Activated effector memory CD4-positive, alpha-beta T cell treated with anti-CD3 and anti-CD28 coated beads, Interleukin-2, amount 50 U/mL, for 16 hours (primary cell): ENCODE measurements around the gene RPL31.

ENCODE experiments used
- DNase-seq: peaks from one replicate; pipeline ENCODE4 v3.0.0-alpha.2; 2020

Gene RPL31

DNA sequence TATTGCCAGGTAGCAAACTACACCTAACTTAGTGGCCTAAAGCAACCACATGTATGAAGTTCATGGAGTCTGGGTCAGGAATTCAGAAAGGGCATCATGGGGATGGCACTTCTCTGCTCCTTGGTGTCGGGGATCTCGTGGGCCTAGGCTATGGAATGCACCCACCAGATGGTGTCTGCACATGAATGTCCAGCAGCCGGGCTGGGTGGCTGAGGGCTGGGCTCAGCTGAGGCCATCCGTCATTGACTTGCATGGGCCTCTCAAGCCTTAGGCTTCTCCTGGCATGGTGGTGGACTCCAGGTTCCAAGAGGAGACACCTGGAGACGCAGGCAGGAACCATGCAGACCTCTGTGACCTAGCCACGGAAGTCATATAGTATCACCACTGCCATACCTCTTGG lies 26.0 kb upstream of the RPL31 start:
- peak; percentile 45 for DNase-seq

DNA sequence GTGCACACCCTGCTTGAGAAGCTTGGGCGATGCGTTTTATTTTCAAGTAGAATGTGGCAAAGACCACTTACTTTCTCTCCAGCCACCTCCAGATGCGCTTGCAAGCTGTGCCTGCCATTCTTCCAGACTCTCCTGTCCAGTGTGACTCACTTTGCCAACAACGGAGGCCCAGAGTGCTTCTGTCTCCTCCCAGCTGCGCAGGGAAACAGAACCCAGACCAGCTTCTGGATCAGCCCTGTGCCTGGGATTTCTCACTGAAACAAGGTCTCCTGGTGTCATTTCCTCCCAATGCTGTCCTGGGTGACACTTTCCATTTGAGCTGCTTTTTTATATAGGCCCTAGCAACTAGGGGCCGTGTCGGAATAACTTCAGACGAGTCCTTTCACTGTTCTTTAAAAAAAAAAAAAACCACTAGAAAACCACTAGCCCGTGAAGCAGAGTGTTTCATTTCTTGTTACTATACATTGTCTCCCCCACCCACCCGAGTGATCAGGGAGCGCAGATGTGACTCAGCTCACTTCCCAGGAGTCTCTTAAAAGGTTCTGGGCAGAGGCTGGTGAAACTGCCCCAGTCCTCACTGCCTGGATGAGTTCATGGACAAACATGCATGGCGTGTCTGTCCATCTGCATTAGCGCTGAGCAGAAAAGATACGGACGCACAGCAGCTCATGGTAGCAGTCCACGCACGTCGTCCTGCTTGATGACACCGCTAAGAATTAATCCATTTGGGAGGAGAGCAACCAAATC lies 25.3 kb upstream of the RPL31 start:
- DNase-seq: peak; percentile 48

DNA sequence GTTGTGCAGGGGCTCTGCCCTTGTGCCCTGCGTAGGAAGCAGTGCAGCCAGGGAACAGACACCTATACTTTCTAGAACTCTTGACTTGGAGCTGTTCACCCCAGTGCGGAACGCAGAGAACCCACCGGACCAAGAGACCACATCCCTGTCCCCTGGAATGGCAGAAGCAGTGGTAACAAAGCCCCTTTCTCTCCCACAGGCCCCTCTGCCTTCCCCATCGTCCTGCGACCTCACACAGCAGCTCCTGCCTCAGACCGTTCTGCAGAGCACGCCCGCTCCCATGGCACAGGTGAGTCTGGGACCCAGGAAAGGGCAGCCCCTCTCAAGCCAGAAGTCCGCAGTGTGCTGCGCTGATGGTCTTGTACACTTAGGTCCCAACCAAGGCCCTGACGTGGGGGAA lies 24.6 kb upstream of the RPL31 start:
- DNase-seq: no peak

DNA sequence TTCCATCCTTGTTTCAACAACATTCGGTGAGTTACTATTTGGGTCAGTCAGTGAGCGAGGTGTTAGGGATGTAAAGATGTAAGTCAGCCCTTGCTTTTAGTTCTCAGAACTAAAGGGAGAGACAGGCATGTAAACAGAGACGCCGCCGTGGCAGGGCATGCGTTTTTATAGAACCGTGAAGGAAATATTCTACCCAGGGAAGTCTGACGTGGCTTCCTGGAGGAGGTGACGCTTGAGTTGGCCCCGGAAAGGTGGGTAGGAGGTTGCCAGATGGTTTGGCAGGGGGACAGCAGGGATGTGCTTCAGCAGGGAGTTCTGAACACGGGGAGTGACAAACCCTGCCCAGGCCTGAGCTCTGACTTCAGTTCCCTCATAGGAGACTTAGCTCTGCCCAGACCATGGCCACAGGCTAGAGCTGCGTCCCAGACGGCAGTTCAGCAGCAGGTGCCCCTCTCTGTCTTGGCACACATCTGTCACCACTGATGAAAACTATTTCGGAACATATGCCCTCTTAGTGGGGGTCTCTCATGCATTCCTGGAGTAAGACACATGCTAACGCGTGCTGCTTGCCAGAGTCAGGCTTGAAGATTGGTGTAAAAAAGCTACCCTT lies 23.4 kb upstream of the RPL31 start:
- peak; percentile 56 for DNase-seq

DNA sequence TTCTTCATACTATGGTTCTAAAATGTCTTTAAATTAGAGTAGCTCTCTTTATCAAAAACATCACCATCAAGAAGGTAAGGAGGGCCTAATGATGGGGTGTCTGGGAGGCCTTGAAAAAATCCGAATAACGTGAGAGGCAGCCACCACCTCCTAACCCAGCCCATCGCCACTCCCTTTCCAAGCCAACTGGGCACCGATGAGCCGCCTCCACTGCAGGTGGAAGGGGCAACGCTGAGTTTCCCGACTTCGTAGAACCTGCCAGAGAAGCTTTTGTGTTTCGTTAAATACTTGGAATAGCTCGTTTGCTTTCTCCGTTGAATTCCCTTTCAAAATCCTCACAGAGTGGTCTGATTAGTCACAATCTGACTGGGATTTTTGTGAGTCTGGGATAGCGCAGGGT lies 22.0 kb upstream of the RPL31 start:
- DNase-seq: peak; percentile 17

DNA sequence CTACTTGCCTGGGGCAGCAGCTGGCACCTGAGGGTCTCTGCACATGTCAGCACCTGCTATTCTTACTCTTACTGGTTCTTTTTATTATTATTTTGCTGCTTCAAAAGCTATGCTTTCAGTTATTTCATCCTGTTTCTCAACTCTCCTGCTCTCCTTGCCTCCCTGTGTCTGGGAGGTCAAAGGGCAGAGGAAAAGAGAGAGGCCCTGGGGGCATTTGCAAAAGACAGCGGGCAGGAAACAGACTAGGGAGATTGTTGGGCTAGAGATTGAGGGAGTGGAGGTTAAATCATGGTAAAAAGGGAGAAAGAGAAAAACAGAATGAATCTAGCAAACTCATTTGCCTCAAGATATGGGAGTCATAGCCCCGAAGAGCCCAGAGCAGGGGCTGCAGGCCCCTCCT lies 21.1 kb upstream of the RPL31 start:
- DNase-seq: no peak

- peak; percentile 50 for DNase-seq
Measured at GRCh38 chr2:100982431-100982861, 19.6 kb upstream of the RPL31 start.

DNA sequence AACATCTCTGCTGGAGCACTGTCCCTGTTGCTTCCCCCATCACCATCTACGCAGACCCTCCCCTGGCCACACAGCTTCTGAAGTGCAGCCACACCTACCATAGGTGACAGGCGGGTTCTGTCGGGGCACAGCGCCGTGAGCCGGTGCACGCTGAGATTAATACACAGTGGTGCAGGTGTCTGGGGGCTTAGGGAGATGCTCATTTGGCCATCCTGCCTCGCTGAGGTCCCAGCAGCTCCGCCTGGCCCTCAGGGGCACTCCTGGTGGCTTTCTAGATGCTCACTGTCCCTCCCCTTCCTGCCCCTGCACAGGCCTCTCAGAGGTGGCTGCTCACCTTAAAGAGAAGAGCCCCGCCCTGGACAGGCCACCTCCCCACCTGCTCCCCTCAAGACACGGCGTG lies 18.9 kb upstream of the RPL31 start:
- peak; percentile 31 for DNase-seq

DNA sequence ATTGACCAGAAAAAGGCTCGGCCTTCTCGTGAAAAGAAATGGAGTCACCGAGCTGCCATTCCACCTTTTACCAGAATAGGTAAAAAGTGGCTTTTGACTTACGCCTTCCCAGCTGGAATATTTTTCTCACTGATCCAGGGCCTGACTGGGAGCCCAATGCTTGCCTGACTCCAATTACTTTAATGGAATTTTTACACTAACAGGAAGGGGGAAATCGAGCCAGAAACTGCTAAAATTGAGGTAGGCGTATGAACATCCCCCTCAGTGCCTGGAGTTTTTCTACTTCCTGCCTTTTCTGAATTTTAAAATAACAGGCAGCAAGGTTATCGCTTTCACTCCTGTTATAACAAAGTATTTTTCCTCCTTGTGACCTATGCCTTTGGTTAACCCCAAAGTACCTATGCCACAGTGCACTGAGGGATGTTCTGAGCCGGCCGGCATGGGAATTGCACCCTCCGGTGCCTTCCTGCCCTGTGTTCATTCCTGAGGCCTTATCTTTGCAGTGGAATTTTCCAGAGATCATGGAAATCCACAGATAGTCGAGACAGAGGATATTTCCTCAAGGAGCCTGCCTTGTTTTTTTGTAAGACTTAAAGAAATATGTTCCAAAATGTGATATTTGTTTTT lies 18.3 kb upstream of the RPL31 start:
- no peak for DNase-seq

DNA sequence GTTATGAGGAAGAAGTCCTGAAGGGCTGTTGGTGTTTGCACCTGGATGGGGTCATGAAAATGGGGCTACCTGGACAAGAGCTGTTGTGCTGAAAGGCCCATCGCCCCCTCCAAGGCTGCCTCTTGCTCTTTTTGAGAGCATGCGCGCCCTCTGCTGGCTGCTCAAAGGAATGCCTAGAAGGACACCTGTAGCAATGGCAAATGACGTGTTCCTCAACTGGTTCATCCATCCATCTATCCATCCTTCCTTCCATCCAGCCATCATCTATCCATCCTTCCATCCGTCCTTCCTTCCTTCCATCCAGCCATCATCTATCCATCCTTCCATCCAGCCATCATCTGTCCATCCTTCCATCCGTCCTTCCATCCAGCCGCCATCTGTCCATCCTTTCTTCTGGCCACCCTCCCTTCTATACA lies 17.2 kb upstream of the RPL31 start:
- peak; percentile 90 for DNase-seq

DNA sequence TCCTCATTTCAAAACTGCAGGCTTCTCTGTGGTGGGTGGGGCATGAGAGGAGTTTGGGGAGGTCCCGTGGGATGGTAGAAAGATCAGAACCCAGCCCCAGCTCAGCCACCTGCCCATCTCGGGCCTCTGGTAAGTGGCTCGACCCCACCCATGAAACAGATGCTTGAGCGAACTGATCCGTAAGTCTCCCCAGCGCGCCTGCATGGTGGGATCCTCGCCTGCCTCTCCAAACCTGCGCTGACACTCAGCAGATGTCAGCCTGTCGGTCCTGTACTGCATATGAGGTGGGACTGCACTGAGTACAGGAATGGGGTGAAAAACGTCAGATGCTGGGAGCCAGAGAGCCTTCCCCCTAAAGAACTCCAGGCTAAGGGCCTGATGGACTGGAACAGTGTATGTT lies 15.9 kb upstream of the RPL31 start:
- DNase-seq: no peak

- DNase-seq: no peak
Measured at GRCh38 chr2:100987536-100987935, 14.6 kb upstream of the RPL31 start.

DNA sequence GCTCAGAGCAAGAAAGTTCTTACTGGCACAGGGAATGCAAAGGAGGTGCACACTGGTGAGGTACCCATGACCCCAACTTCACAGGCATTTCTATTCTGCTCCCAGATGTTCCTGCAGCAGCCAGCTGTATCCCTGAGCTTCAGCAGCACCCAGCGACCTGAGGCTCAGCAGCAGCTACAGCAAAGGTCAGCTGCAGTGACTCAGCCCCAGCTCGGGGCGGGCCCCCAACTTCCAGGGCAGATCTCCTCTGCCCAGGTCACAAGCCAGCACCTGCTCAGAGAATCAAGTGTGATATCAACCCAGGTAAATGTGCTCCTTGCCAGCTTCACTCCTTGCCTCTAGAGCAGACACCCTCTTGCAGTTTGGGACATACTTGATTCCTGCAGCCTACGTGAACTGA lies 14.1 kb upstream of the RPL31 start:
- no peak for DNase-seq

DNA sequence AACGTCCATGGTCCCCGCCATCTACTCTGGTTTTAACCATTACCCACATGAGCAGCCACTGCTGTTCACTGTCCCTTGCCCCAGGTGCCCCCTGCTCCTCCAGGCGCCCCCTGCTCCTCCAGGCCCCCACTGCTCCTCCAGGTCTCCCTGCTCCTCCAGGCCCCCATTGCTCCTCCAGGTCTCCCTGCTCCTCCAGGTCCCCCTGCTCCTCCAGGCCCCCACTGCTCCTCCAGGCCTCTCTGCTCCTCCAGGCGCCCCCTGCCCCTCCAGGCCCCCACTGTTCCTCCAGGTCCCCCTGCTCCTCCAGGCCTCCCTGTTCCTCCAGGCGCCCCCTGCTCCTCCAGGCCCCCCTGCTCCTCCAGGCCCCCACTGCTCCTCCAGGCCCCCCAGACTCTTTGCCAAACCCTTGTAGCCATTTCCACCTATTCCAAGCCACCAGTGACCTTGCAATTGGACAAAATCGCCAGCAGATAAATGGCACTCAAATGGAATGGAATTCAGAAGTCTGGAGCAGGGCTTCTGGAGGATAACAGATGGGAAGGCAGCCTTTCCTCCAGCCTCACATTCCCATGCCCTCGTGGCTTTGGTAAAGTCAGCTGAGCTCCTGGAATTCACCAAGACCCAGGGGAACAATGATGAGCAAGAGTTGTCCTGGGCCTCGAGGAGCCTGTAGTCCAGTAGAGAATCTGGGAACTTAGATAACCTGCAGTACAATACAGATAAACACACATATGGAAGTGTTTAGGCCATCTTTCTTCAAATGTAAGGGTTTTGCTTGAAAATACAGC lies 13.3 kb upstream of the RPL31 start:
- DNase-seq: no peak

GRCh38 chr2:100989666-100990065 lies 12.4 kb upstream of the RPL31 start:
- no peak for DNase-seq

DNA sequence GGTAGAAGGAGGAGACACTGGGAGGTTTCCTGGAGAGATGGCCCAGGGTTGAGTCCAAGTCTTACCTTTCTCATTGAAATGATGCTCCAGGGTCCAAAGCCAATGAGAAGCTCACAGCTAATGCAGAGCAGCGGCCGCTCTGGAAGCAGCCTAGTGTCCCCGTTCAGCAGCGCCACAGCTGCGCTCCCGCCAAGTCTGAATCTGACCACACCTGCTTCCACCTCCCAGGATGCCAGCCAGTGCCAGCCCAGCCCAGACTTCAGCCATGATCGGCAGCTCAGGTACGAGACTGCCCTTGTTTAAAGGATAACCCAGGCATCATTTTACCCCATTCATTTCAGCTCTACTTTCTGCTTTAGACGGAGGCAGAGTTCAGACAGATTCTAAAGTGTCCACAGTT lies 11.9 kb upstream of the RPL31 start:
- DNase-seq: no peak

GRCh38 chr2:100990650-100991403 lies 11.3 kb upstream of the RPL31 start:
- no peak for DNase-seq

DNA sequence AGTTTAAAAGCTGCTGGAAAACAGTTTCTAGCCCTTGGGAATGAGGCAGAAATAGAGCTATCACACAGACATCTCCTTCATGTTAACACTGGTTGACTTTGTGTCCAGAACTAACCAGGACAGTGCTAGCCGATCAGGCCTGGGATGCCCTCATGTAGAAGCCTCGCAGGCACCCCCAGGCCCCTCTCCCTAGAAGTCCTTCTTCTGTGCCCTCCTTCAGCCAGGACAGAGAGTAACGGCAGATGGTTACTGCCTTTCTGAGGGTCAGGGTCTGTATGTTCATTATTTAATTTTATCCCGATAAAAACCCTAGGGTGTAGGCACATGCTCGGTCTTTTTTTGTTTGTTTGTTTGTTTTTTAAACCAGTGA lies 10.7 kb upstream of the RPL31 start:
- no peak for DNase-seq

- no peak for DNase-seq
Measured at GRCh38 chr2:100992262-100992661, 9.8 kb upstream of the RPL31 start.

GRCh38 chr2:100993294-100993693 lies 8.8 kb upstream of the RPL31 start:
- DNase-seq: no peak

GRCh38 chr2:100995309-100996075 lies 6.6 kb upstream of the RPL31 start:
- DNase-seq: no peak
